HG03280 (cell line): Measurements from ENCODE around the gene SUSD4.

Source experiments
- ATAC-seq: cut with Tn5 transposase; IDR thresholded peaks from one replicate; pipeline ENCODE4 v1.9.1; 2021; ENCODE audit warnings: mild to moderate bottlenecking, moderate library complexity; ENCODE audit not compliant: unreplicated experiment

Gene SUSD4

DNA sequence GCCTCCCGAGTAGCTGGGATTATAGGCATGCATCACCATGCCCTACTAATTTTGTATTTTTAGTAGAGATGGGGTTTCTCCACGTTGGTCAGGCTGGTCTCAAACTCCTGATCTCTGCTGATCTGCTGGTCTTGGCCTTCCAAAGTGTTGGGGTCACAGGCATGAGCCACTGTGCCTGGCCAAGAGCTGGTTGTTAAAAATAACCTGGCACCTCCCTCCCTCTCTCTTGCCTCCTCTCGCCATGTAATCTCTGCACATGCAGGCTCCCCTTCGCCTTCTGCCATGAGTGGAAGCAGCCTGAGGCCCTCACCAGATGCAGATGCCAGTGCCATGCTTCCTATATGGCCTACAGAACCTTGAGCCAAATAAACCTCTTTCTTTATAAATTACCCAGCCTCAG, 146.2 kb downstream of the SUSD4 start:
- no peak for ATAC-seq

DNA sequence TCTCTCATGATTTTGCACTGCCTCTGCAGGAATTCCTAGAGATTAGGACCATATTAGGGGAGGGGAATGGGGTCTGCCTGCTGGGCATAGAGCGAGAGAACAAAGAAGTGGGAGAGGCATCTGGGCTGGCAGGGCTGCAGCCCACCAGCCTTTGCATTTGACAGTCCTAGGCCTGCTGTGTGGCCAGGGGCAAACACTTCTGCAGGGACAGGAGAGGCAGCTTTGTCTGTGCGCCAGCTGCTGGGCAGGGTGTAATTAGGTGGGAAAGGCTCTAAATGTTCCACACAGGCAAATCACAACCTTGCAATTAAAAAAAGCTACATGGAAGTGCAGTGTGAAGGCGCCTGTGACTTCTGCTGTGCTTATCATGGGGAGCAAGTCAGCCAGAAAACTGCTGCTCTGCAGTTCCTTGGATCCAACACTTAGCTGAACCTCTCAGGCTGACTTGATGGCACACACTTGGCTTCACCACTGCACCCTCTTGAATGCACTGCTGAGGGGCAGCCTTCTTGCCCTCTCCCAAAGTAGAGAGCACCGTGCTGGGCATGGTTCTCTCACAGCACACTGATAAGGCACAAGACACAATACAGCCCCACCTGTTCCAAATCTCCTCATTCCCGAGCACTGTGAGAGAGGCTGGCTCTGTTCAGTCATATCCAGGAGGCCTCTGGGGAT, 147.3 kb downstream of the SUSD4 start:
- no peak for ATAC-seq

DNA sequence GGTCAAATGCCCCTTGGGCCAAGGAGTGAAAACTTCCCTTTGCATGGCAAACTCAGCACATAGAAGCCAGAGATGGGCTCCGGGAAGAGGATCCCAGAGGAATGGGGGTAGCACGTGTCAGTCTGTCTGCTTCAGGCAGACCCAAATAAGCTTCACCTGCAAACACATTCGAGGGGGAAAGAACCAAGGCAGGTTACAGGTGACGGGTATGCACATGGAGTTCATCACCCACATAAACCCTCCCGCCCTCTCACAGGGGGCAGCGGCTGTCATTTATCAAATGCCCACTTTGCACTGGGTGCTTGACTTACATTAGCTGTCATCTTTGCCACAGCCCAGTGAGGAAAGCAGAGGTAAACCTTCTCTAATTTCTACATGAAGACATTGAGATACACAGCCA, 147.9 kb downstream of the SUSD4 start:
- ATAC-seq, result no peak

DNA sequence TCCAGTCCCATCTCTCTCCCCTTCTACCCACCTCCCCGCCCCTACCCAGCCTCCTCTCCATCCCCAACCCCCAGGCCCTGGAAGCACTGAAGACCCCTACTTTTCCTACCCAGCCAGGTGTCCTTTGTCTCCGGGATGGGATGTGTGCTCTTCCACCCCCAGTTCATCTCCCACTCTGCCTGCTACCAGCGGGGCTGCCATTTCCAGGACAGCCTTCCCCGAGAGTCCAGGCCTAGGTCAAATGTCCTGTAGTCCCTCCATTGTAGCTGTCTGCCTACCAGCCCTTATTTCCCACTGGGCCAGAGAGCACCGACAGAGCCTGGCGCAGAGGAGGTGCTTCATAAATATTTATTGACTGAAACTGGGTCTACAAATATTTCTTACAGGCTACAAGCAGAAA, 148.9 kb downstream of the SUSD4 start:
- no peak for ATAC-seq

DNA sequence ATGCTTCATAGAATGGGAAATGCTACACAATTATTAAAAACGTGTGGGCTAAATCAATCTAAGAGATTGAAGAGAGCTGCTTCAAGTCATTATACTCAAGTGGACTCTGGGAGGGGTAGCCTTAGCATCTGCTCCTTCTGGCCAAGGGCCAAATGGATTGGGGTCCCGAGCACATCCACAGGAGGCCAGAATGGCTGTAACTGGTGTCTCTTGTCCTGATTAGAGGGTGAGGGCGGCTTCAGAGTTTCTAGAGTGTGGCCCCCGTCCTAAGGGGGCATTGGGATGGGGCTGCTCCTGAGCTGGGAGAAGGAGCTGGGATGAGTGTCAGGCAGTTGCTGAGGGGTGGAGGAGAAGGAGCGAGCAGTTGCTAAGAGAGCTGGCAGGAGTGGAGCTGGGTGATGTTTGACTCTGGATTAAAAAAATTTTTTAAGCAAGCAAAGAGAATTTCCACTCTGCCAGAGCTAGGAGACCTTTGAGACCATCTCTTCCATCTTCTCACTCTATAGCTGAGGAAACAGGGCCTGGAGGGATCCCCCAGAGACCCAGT, 149.6 kb downstream of the SUSD4 start:
- no peak for ATAC-seq

DNA sequence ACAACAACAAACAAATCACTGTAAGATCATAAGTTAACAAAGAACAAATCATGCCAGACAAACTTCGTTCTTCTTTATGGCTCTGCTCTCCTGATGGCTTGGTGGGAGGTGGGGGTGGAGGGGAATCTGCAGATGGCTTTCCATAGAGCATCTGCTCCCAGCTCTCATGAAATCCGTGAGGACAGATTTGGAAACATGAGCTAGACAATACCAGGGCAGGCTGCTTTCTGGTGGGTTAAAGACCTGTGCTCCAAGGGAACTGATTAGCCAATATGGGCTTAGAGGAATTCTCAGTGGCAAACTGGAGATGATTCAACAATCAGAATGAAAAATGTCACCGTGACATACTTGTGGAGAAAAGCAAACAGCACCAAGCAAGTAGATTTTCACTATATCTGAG, 151.5 kb downstream of the SUSD4 start:
- no peak for ATAC-seq

DNA sequence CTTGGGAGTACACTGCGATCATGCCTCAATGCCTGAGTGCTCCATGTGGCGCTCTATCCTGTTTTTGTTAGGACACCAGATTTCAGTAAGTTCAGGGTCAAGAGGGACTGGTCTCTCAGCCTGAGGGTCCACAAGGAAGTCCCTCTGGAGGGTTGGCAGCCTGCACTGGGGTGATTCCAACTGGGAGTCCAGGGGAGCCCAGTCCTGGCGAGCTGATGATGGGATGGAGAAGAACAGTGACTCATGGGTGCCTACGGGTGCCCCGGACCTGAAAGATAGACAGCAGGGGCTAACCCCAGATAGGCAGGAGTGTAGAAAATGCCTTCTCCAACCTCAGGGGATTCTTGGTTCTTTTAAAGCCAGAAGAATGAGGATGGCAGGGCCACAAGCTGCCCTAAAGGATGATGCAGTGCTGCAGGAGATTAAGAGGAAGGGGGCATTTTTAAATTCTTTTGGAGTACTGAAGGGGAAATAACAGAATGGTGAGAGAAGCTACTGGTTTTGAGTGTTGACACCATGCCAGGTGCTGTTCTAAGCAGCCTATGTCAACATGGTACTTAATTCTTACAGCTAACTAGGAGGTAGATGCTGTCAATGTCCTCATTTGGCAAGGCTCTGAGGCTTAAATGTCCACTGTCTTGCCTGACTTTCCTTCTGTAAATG, 152.5 kb downstream of the SUSD4 start:
- ATAC-seq, result no peak

DNA sequence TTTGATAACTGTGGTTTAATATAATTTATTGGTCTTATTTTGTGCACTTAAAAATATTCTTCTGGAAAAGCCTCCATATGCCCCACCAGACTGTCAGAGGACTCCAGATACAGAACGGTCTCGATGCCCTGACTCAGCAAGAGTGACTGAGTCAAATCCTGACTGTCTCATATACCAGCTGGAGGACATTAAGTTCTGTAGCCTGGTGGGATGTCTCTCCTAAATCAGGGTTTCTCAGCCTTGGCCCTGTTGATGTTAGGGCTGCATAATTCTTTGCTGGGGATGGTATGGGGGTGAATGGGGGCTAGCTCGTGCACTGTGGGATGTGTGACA, 153.2 kb downstream of the SUSD4 start:
- ATAC-seq, result no peak

DNA sequence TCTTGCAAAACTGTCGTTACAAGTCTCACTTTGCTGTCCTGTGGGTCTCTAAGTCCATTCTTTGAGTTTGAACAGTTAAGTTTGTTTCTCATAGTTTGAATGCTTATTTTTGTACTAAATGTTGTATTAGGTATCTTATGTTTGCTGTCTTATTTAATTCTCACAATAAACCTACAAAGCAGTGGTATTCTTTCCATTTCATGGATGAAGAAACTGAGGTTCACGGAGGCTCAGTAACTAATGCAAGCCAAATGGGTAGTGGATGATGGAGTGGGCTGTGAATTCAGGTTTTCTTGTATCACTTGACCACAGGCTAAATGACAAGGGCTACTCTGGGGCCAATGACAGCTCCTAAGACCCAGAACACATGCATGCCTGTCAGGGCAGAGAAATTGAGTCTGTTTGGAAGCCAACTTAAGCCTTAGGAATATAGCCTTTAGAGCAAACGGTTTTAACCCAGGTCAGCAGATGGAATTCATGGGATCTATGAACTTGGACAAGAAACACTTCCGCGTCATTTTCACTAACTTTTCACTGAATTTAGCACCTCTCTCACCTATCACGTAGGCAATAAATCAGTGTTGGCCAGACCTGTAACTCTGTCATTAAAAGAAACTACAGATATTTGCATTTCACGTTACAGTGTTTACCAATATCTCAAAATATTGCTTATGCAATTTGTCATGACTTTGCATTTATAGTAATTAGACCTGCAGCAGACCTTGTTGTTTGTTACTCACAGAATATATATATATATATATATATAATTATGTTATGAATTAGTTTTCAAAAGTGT, 153.8 kb downstream of the SUSD4 start:
- no peak for ATAC-seq

DNA sequence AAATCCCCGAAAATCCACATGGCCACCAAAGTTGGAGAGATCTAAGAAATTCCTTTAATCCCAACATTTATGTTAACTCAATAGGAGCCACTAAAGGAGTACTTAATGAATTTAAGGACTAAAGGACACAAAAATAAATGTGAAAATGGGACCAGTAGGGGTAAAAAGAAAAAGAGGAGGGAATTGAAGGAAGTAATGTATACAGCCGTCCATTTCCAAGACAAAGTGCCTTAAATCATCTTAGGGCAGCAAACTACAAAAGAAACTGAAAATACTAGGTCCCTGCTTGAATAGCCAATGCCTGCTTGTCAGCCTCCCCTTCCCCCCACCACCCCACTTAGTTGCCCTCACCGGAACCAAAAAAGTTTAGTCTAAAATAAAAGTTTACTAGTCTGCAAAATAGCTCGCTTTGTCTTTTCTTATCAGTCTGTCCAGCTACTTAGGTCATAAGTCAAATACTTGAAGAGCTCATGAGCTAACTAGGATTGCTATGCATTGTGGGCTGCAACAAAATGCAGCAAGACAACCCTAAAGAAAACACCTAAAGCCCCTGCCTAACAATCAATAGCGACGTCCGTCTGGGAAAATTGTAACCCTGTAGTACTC, 154.6 kb downstream of the SUSD4 start:
- ATAC-seq, result no peak

DNA sequence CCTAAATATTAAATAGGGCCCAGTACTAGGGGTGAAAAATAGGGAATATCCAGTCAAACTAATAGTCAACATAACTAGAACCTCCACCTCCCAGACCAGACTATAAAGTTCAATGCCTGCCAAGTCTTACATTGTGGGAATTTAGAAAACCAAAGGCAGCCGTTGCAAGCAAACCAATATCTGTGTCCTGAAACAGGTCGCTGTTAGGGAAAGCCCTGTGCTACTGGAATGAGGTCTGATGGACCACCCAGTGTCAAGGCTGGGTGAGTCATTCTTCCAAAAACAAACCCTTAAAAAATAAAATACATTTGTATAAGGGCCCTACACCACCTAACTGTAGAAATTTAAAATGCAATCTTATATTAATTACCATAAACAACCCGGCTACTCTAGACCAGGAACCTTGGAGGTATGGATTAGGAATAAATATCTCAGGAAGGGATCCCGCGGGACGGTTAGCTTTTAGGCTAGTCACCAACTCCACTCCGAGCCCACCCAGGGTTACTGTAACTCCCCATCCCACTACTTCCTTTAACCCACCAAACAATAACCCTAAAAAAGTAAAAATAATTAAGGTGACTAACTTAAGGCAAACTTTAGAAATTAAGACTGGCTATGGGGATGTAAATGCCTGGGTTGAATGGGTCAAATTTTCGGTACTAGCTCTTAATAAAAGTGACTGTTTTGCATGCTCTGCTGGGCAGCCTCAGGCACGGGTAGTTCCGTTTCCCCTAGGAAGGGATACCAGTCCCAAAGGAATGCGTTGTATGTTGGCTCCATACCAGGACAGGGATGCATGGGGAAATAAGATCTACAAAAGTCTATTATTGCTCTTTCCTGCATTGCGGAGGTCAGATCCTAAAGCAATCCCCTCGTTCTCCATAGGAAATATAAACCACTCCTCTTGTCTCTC, 155.6 kb downstream of the SUSD4 start:
- ATAC-seq, result no peak

DNA sequence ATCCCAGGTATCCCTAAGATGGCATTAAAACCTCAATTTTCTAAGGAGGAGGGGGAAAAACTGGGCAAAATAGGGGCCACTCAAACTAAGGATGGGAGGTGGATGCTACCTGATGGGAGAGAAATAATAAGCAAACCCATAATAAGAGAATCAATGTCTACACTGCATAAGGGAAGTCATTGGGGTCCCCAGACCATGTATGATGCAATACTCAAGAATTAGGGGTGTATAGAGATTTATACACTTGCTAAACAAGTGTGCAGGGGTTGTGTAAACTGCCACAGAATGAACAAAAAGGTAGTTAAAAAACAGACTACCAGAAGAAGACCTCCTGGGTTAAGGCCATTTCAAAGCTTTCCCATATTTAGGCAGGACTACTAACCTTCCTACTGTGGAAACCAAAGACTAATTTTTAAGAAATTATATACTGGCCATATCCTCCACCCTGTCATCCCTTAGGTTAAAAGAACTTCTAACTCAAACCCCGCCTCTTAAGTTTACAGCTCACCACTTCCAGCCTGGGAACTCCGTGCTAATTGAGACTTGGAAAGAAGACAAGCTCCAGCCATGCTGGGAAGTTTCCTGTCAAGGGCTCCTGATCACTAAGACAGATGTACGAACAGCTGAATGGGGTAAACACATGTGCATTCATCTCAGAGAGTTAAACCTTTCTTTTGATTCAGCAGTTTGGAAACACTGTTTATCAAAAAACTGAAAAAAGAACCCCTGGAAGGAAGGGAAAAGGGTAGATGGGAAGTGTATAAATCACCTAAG, 156.5 kb downstream of the SUSD4 start:
- no peak for ATAC-seq

DNA sequence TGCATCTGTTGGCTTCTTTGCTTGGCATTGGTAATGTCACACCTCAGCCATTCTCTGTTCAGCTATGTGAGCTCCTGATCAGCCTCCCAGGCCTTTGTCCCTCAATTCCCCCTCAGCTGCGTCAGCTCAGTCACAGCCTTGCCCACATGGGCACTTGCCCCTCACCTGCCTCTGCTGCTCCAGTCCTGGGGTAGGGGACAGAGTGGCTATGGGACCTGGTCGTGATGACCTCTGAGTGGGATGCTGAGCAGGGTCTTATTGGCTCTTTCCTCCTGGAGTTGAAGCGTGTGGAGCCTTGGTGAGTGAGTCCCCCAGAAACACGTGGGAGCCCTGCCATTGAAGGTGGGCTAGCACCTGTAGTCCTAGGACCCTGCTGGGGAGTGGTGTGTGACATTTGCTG, 159.6 kb downstream of the SUSD4 start:
- ATAC-seq, result no peak

DNA sequence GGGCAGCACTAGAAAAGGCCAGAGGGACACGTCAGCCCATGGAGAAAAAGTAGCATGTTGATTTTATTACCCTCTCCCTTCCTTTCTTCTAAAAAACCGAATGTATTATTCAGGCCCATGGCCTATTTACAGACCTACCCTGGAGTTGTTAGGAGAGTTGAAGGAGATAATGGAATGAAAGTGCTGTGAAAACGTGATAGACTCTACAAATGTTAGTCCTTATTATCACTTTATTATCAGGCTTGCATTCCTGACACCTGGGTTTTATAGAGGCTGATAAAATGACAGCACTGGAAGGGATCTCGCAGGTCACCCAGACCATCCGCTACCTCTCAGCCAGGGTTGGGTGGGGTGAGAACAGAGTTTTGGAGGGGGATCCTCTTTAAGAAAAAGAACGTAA, 160.3 kb downstream of the SUSD4 start:
- ATAC-seq, result no peak

DNA sequence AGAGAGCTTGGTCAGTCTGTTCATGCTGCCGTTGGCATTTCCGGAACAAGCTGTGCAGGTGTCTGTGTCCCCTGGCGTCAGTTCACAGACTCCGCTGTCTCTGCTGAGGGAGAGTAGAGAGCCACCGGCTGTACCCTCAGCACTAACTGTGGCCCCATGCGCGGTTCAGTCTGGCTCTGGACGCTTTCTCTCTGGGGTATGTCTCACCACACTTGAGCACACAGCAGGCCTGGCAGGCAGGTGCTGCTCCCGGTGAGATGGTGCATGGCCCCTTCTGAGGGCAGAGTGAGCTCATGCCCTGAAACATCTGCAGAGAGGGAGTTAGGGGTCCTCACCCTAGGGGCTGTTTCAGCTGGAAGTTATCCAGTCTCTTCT, 161.0 kb downstream of the SUSD4 start:
- ATAC-seq, result no peak

DNA sequence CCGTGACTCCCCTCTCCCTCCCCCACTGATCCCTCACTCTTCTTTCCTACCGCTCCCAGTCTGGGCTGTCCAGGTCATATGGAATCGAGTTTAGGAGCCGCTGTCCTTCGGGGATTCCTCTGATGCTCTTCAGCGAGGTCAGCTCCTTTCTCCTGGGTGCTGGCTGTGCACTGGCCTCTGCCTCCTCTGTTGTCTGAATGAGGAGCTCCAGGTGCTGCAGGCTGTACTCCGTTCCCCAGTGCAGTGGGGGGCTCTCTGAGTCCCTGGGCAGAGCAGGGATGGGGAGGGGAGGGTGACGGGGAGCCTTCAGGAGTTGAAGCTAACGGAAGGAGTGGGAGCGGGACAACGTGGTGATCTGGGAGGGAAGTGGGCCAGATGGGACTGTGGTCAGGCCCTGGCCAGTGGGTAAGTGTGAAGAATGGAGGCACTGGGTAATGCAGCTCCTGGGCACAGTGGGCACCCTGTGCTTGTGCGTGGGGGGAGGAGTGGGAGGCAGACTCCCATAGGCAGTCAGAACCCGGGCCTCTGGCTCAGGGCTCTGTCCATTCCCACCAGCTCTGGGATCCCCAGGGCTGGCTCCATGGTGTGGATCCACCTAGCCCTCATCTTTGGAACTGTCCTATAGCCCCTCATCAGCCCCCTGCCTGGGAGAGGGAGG, 161.5 kb downstream of the SUSD4 start:
- no peak for ATAC-seq

DNA sequence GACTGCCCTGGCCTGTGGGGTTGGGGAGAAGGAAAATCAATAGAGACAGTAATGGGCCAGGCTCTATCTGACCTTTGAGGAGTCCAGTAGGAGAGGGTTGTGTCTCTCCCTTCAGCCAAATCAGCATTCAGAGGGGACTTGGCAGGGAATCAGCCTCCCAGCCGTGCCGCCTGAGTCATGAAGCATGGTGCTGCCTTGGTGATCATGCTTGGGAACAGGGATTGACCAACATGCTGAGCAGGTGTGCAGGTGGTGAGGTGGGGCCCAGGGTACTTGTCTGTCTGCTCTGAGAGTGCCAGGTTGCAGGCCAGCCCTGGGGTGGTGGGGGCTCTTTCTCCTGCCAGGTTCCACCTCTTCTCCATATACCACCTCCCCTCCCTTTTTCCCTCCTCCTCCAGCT, 162.0 kb downstream of the SUSD4 start:
- ATAC-seq, result no peak

DNA sequence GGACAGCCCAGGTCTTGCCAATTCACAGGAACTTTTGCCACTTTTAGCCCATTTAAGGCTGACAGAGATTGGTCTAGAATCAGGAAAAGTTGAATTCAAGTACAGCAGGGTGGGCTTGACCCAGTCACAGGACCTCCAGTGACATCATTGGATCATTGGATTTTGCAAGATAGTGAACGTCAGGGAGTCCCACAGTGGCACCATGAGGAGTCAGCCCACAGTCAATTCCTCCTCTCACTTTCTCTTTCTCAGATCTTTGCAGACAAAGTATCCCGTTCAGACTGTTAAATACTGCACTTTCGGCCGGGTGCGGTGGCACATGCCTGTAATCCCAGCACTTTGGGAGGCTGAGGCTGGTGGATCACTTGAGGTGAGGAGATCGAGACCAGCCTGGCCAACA, 163.1 kb downstream of the SUSD4 start:
- ATAC-seq, result no peak

DNA sequence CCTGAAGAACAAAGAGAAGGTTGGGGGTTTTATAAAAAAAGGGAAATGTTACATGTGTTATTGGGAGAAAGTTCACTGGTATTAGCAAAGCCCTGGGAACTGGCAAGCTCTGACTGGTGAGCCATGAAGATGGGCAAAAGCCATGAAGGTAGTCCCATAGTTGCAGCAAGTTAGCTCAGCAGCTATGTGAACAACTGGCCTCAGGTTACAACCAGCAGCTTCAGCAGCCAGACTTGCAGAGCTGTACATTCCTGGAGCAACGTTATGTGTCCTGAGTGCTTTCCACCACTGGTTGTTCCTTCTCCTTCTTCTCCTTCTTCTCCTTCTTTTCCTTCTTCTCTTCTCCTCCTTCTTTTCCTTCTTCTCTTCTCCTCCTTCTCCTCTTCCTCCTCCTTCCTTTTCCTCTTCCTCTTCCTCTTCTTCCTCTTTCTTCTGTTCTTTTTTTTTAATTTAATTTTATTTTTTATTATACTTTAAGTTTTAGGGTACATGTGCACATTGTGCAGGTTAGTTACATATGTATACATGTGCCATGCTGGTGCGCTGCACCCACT, 164.8 kb downstream of the SUSD4 start:
- ATAC-seq, result no peak
